Breast epithelium (tissue), 3 donors: ENCODE data around the gene PHC2.

Experiments used
- POLR2AphosphoS5 ChIP-seq, 3 donors: sonication (generic); formaldehyde crosslinking; IDR thresholded peaks; one replicate each; pipeline ENCODE4 v1.6.1; 2017; ENCODE audit warnings: antibody characterized with exemption in 3 of 3
- TF ChIP-seq, protein P1 (sequence below), 3 donors: fragments of 450-650 bp; IDR thresholded peaks; one replicate each; pipeline ENCODE4 v1.5.1; 2016 to 2017; ENCODE audit warnings: antibody characterized with exemption in 3 of 3, mild to moderate bottlenecking in 3 of 3, moderate library complexity in 3 of 3

DNA sequence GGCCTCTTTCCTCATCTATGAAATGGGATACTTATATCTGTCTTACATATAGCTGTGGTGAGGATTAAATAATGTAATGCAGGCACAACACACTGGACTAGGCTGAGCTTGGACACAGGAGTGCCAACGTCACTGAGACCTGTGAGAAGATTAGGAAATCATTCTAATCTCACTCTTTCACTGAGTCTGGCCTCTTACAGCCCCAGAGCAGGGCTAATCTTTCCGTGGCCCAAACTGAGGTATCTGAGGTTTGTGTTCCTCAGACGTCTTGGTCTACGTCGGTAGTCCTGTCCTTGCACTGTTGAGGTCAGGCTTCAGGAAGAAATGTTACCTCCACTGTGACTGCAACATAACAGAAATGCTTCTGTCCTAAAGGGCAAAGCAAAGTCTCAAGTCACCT lies 87.4 kb downstream of the PHC2 start:
- TF ChIP-seq, protein P1, sequence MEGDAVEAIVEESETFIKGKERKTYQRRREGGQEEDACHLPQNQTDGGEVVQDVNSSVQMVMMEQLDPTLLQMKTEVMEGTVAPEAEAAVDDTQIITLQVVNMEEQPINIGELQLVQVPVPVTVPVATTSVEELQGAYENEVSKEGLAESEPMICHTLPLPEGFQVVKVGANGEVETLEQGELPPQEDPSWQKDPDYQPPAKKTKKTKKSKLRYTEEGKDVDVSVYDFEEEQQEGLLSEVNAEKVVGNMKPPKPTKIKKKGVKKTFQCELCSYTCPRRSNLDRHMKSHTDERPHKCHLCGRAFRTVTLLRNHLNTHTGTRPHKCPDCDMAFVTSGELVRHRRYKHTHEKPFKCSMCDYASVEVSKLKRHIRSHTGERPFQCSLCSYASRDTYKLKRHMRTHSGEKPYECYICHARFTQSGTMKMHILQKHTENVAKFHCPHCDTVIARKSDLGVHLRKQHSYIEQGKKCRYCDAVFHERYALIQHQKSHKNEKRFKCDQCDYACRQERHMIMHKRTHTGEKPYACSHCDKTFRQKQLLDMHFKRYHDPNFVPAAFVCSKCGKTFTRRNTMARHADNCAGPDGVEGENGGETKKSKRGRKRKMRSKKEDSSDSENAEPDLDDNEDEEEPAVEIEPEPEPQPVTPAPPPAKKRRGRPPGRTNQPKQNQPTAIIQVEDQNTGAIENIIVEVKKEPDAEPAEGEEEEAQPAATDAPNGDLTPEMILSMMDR (IDR thresholded peaks at IDR 0.05), result no peak
- TF ChIP-seq POLR2AphosphoS5 (IDR thresholded peaks at IDR 0.05), result no peak
